Measurements from ENCODE around the gene TRIM54.

DNA sequence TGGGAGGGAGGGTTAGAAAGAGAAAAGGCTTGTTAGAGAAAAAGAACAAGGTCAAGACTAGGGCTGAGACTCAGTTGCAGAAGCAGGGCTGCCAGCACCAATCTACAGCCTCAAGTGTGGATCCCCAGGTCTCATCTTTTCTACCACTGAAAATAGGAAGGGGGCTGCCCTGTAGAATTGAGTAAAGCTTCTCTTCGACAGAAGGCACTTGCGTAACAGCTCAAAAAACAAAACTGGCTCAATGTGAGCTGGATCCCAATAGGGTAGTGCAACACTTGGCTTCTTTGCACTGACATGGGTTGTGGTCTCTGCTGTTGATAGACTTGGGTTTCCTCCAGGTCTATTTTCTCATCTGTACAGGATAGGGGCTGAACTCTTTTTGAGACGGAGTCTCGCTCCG lies 42.5 kb downstream of the TRIM54 start:
- TF ChIP-seq POLR2AphosphoS5 (IDR thresholded peaks at IDR 0.05; ENCODE audit: control insufficient read depth, insufficient read depth, low read depth, low read length): no peak
- TF ChIP-seq ADNP (tag; IDR thresholded peaks at IDR 0.05): no peak
- TF ChIP-seq, protein P1, sequence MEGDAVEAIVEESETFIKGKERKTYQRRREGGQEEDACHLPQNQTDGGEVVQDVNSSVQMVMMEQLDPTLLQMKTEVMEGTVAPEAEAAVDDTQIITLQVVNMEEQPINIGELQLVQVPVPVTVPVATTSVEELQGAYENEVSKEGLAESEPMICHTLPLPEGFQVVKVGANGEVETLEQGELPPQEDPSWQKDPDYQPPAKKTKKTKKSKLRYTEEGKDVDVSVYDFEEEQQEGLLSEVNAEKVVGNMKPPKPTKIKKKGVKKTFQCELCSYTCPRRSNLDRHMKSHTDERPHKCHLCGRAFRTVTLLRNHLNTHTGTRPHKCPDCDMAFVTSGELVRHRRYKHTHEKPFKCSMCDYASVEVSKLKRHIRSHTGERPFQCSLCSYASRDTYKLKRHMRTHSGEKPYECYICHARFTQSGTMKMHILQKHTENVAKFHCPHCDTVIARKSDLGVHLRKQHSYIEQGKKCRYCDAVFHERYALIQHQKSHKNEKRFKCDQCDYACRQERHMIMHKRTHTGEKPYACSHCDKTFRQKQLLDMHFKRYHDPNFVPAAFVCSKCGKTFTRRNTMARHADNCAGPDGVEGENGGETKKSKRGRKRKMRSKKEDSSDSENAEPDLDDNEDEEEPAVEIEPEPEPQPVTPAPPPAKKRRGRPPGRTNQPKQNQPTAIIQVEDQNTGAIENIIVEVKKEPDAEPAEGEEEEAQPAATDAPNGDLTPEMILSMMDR (IDR thresholded peaks at IDR 0.05 in 2 of 3, conservative IDR thresholded peaks at IDR 0.05 in 1 of 3; ENCODE audit: insufficient read depth in 2 of 3, low read depth in 1 of 3, low read length in 3 of 3): no peak
- no peak for TF ChIP-seq ZNF311 (CRISPR knock-in tag; IDR thresholded peaks at IDR 0.05)
- TF ChIP-seq PHF21A (IDR thresholded peaks at IDR 0.05; ENCODE audit: borderline replicate concordance, low read depth): no peak
- TF ChIP-seq, protein P2, sequence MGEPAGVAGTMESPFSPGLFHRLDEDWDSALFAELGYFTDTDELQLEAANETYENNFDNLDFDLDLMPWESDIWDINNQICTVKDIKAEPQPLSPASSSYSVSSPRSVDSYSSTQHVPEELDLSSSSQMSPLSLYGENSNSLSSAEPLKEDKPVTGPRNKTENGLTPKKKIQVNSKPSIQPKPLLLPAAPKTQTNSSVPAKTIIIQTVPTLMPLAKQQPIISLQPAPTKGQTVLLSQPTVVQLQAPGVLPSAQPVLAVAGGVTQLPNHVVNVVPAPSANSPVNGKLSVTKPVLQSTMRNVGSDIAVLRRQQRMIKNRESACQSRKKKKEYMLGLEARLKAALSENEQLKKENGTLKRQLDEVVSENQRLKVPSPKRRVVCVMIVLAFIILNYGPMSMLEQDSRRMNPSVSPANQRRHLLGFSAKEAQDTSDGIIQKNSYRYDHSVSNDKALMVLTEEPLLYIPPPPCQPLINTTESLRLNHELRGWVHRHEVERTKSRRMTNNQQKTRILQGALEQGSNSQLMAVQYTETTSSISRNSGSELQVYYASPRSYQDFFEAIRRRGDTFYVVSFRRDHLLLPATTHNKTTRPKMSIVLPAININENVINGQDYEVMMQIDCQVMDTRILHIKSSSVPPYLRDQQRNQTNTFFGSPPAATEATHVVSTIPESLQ (CRISPR knock-in tag; IDR thresholded peaks at IDR 0.05): no peak
- TF ChIP-seq TEAD4 (IDR thresholded peaks at IDR 0.05; ENCODE audit: low read length): no peak
- TF ChIP-seq TEAD4 (CRISPR knock-in tag; IDR thresholded peaks at IDR 0.05; ENCODE audit: borderline replicate concordance): no peak
